A549 treated with dexamethasone at 1 μM for 4 hours (cell line): Measurements from ENCODE around the gene SLC5A5. TPM values are rescaled to one million over a fixed set of nuclear protein-coding genes. Genes with fewer than 3 reads are reported as not detected.

ENCODE experiments used
- total RNA-seq: library from RNA; stranded (reverse); fragments of 200-300 nt; extraction: Qiagen RNA extraction; gene quantifications from 5 replicates; pipeline ENCODE4 v1.2.3, GENCODE V29; 2022

Gene SLC5A5
- 0.10 to 0.47 TPM (median 0.35 TPM) in 5 replicates for total RNA-seq

GRCh38 chr19:17871878-17872250 is at the start of gene SLC5A5:
TSS of gene SLC5A5 (plus strand) at chr19:17871945. CDS start at chr19:17872320, 375 bp downstream.

GRCh38 chr19:17847538-17848366 is 24.0 kb upstream of the SLC5A5 start, which contains the start of gene JAK3:
TSS of gene JAK3 (minus strand) at chr19:17847982. CDS start at chr19:17844417, 3,565 bp downstream.

GRCh38 chr19:17859533-17860330 is 12.0 kb upstream of the SLC5A5 start, which contains the start of gene RPL18A:
TSS of gene RPL18A (plus strand) at chr19:17859910. CDS start at chr19:17859957, 47 bp downstream.

GRCh38 chr19:17932485-17933338 is 61.0 kb downstream of the SLC5A5 start, which contains the start of gene CCDC124:
TSS of gene CCDC124 (plus strand) at chr19:17933015. CDS start at chr19:17936421, 3,406 bp downstream.

Other genes starting within 250 kb of the SLC5A5 start
- 1.1 to 1.6 TPM (median 1.2 TPM) in 5 replicates for gene UNC13A, start 183.6 kb upstream of the SLC5A5 start, total RNA-seq
- 21.0 to 39.0 TPM (median 34.5 TPM) in 5 replicates for gene MAP1S, start 152.5 kb upstream of the SLC5A5 start, total RNA-seq
- gene FCHO1, start 120.5 kb upstream of the SLC5A5 start, total RNA-seq = 14.9 to 20.9 TPM (median 19.1 TPM) in 5 replicates
- gene B3GNT3, start 76.8 kb upstream of the SLC5A5 start, total RNA-seq = 3.1 to 5.2 TPM (median 4.9 TPM) in 5 replicates
- 0.31 to 1.0 TPM (median 0.57 TPM) in 5 replicates for gene INSL3, start 50.4 kb upstream of the SLC5A5 start, total RNA-seq
- gene JAK3, start 24.0 kb upstream of the SLC5A5 start, total RNA-seq = 0.16 to 0.32 TPM (median 0.20 TPM) in 5 replicates
- gene RPL18A, start 12.0 kb upstream of the SLC5A5 start, total RNA-seq = 1,970 to 2,203 TPM (median 2,076 TPM) in 5 replicates
- gene CCDC124, start 61.1 kb downstream of the SLC5A5 start, total RNA-seq = 102 to 123 TPM (median 110 TPM) in 5 replicates
- 0.23 to 1.6 TPM (median 0.94 TPM) in 5 replicates for gene KCNN1, start 95.2 kb downstream of the SLC5A5 start, total RNA-seq
- 48.2 to 65.6 TPM (median 62.1 TPM) in 5 replicates for gene ARRDC2, start 136.2 kb downstream of the SLC5A5 start, total RNA-seq
- not detected in 5 replicates for gene IL12RB1, start 215.0 kb downstream of the SLC5A5 start, total RNA-seq
- gene MAST3, start 225.8 kb downstream of the SLC5A5 start, total RNA-seq = 1.4 to 3.0 TPM (median 2.5 TPM) in 5 replicates